Epithelial cell of esophagus (primary cell): ENCODE results near the gene MACROD2.
A peak's percentile ranks its signal among the peaks of the same experiment; 100 is the strongest.

ENCODE experiments used
- DNase-seq: peaks from one replicate; pipeline ENCODE4 v3.0.0; 2010; ENCODE audit warnings: low read depth
- H3K4me3 ChIP-seq: 2 replicates; pipeline ENCODE4 v1.5.1; 2011; ENCODE audit warnings: mild to moderate bottlenecking, low read length, control low read depth
- TF ChIP-seq, protein P1 (sequence below): IDR thresholded peaks from 2 replicates; pipeline ENCODE4 v1.5.1; 2011; ENCODE audit warnings: low read depth, mild to moderate bottlenecking, low read length, control low read depth, inconsistent platforms; ENCODE audit not compliant: insufficient read depth; ENCODE audit errors: missing control alignments

Gene MACROD2

DNA sequence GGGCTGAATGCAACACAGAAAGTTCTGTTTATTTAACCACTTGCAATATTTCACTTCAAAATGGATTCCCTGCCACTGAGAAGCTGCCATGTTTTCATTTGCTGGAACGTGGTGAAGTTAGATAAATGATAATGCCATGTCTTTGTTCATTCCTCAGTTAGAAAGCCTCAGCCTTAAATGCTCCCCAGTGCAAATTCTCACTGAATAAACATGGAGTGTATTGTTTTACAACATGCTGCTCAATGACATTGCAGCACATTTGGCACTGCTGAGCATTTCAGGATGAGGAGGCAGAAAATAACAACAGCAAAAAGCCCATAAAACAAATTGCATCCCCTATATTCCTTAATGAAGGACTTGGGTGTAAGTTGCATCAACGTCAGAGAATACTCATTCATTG, 1255.9 kb downstream of the MACROD2 start:
- TF ChIP-seq, protein P1, sequence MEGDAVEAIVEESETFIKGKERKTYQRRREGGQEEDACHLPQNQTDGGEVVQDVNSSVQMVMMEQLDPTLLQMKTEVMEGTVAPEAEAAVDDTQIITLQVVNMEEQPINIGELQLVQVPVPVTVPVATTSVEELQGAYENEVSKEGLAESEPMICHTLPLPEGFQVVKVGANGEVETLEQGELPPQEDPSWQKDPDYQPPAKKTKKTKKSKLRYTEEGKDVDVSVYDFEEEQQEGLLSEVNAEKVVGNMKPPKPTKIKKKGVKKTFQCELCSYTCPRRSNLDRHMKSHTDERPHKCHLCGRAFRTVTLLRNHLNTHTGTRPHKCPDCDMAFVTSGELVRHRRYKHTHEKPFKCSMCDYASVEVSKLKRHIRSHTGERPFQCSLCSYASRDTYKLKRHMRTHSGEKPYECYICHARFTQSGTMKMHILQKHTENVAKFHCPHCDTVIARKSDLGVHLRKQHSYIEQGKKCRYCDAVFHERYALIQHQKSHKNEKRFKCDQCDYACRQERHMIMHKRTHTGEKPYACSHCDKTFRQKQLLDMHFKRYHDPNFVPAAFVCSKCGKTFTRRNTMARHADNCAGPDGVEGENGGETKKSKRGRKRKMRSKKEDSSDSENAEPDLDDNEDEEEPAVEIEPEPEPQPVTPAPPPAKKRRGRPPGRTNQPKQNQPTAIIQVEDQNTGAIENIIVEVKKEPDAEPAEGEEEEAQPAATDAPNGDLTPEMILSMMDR: no peak
- no peak for DNase-seq
- no peak overlapping the region for H3K4me3 ChIP-seq

- H3K4me3 ChIP-seq: no peak overlapping the region
- no peak for DNase-seq
- TF ChIP-seq, protein P1: no peak
These were observed 1257.0 kb downstream of the MACROD2 start for GRCh38 chr20:15252304-15252703.

- no peak for DNase-seq
- TF ChIP-seq, protein P1: no peak
- H3K4me3 ChIP-seq: no peak overlapping the region
These were observed 1258.1 kb downstream of the MACROD2 start for GRCh38 chr20:15253431-15253830.

- DNase-seq: peak; percentile 74
- TF ChIP-seq, protein P1: no peak
- H3K4me3 ChIP-seq: no peak overlapping the region
These were observed 1261.6 kb downstream of the MACROD2 start for GRCh38 chr20:15256676-15257568.

GRCh38 chr20:15257569-15257870, 1262.2 kb downstream of the MACROD2 start:
- TF ChIP-seq, protein P1: no peak
- no peak overlapping the region for H3K4me3 ChIP-seq
- peak; percentile 78 for DNase-seq

GRCh38 chr20:15265581-15266309, 1270.4 kb downstream of the MACROD2 start:
- peak; percentile 17 for DNase-seq
- H3K4me3 ChIP-seq: no peak overlapping the region
- TF ChIP-seq, protein P1: peak; percentile 19

DNA sequence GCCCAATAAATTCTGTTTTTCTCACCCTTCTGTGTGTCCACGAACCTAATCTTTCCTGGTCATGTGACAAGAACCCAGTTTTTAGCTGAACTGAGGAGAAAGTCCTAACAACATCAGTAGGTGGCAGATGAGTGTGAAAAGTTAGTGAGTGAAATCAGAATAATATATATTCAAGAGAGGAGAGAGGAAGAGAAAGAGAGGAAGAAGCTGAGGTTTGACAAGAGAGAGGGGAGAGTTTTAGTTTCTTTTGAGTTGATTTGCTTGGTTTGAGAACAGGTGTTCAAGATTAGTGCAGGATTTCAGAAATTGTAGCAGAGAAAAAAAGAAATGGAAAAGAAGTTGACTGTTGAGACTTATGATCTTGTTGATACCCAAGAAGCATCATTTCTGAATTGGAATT, 1272.6 kb downstream of the MACROD2 start:
- no peak for DNase-seq
- TF ChIP-seq, protein P1: no peak
- no peak overlapping the region for H3K4me3 ChIP-seq
